Calu3 (cell line): ENCODE results near the gene SLC66A3. TPM values are rescaled to one million over a fixed set of nuclear protein-coding genes. Genes with fewer than 3 reads are reported as not detected.

Experiments used
- BruUV-seq: library from RNA; stranded (reverse); fragments of 400-500 nt; replicated peaks from 2 replicates; lab custom pipeline; 2021; lab: Mats Ljungman, UMichigan
- CTCF ChIA-PET: fragments of 300-600 bp; sonication (Branson Sonifier 250); formaldehyde crosslinking; loops from one replicate; lab custom pipeline; 2022; ENCODE audit warnings: antibody characterized with exemption; lab: Charles Lee
- DNase-seq: peaks from one replicate; pipeline ENCODE4 v3.0.0; 2022
- H3K27ac Mint-ChIP-seq: one replicate; pipeline ENCODE4 v1.8.0; 2022; ENCODE audit warnings: mixed read lengths; ENCODE audit not compliant: unreplicated experiment
- H3K27me3 Mint-ChIP-seq: one replicate; pipeline ENCODE4 v1.8.0; 2022; ENCODE audit warnings: mixed read lengths; ENCODE audit not compliant: unreplicated experiment
- H3K36me3 Mint-ChIP-seq: one replicate; pipeline ENCODE4 v1.8.0; 2022; ENCODE audit warnings: mild to moderate bottlenecking, moderate library complexity, mixed read lengths; ENCODE audit not compliant: insufficient read depth, unreplicated experiment
- H3K4me1 Mint-ChIP-seq: one replicate; pipeline ENCODE4 v1.8.0; 2022; ENCODE audit warnings: mild to moderate bottlenecking, low read depth, mixed read lengths; ENCODE audit not compliant: unreplicated experiment
- H3K4me3 Mint-ChIP-seq: one replicate; pipeline ENCODE4 v1.8.0; 2022; ENCODE audit warnings: mild to moderate bottlenecking, low read depth, moderate library complexity, mixed read lengths; ENCODE audit not compliant: unreplicated experiment
- H3K9me3 Mint-ChIP-seq: one replicate; pipeline ENCODE4 v1.8.0; 2022; ENCODE audit warnings: low read depth, mixed read lengths; ENCODE audit not compliant: unreplicated experiment
- intact Hi-C: fragments of 100-400 bp; cut with micrococcal nuclease; formaldehyde crosslinking; loops from one replicate; pipeline ENCODE4 v1.10.0; 2022; ENCODE audit not compliant: unreplicated experiment
- total RNA-seq: library from RNA; stranded (reverse); gene quantifications from 2 replicates; pipeline ENCODE4 v1.2.3, GENCODE V29; 2022
- TF ChIP-seq, protein P1 (sequence below): fragments of 200-600 bp; IDR thresholded peaks from one replicate; pipeline ENCODE4 v1.8.0; 2022; ENCODE audit warnings: antibody characterized with exemption; ENCODE audit not compliant: unreplicated experiment

The SLC66A3 gene
- total RNA-seq, 1 experiment from 2014 or later = 13.5 TPM

DNA sequence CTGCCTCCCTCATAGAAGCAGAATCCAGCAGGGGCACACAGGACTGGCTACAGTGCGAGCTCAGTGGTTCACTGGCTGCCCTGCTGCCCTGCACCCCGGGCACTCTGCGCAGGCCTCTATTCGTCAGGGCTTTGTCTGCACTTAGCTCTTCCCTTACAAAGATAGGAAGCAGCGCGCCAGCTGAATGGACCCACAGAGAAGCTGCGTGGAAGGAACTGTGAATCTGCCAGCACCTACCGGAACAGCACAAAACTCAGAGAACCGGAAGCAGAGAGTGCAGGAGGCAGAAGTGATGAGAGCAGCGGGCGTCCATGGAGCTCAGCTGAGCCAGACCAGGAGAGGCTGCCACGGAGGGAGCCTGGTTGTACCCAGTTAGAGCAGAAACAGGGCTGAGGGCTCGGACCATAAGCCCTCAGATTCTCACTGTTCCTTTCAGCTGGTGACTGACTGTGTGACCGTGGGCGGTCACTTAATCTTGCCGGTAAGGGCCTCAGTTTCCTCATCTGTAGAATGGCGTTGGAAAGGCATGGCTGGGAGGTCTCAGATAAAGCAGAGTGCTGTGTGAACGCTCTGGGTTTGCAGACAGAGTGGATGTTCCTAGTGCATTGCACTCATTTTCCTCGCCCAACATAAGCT, 23.1 kb upstream of the SLC66A3 start:
- no peak for DNase-seq
- peak overlapping the region; percentile 95 for H3K27ac Mint-ChIP-seq
- CTCF ChIA-PET = interaction anchor here (0.6 to 2.4 kb wide), 26 partner anchors 8 to 621 kb away, joined by 3 to 33 read pairs (median 4); partner anchors contain the start of gene SLC66A3
- BruUV-seq = no TSS peak
- no peaks in the 10 kb centered on the region for H3K9me3 Mint-ChIP-seq
- TF ChIP-seq, protein P1, sequence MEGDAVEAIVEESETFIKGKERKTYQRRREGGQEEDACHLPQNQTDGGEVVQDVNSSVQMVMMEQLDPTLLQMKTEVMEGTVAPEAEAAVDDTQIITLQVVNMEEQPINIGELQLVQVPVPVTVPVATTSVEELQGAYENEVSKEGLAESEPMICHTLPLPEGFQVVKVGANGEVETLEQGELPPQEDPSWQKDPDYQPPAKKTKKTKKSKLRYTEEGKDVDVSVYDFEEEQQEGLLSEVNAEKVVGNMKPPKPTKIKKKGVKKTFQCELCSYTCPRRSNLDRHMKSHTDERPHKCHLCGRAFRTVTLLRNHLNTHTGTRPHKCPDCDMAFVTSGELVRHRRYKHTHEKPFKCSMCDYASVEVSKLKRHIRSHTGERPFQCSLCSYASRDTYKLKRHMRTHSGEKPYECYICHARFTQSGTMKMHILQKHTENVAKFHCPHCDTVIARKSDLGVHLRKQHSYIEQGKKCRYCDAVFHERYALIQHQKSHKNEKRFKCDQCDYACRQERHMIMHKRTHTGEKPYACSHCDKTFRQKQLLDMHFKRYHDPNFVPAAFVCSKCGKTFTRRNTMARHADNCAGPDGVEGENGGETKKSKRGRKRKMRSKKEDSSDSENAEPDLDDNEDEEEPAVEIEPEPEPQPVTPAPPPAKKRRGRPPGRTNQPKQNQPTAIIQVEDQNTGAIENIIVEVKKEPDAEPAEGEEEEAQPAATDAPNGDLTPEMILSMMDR = no peak
- H3K4me3 Mint-ChIP-seq = peak overlapping the region; percentile 82
- peaks cover 48% of the 10 kb centered on the region for H3K27me3 Mint-ChIP-seq
- peaks cover 14% of the 10 kb centered on the region for H3K4me1 Mint-ChIP-seq
- intact Hi-C loops = loop anchor here (1.0 to 2.0 kb wide), 2 partner anchors 280 to 453 kb away; no protein-coding TSS in a partner anchor
- peaks cover 9% of the 10 kb centered on the region for H3K36me3 Mint-ChIP-seq

GRCh38 chr2:11133238-11133935, 21.9 kb upstream of the SLC66A3 start:
- DNase-seq = no peak
- H3K9me3 Mint-ChIP-seq = no peaks in the 10 kb centered on the region
- TF ChIP-seq, protein P1 = no peak
- no TSS peak for BruUV-seq
- peak overlapping the region; percentile 82 for H3K4me3 Mint-ChIP-seq
- intact Hi-C loops = loop anchor here (2.0 kb wide), 1 partner anchor 451 kb away; no protein-coding TSS in a partner anchor
- H3K36me3 Mint-ChIP-seq = peaks cover 9% of the 10 kb centered on the region
- H3K27ac Mint-ChIP-seq = peak overlapping the region; percentile 95
- peaks cover 14% of the 10 kb centered on the region for H3K4me1 Mint-ChIP-seq
- CTCF ChIA-PET = interaction anchor here (0.6 to 2.4 kb wide), 19 partner anchors 9 to 1607 kb away, joined by 3 to 33 read pairs (median 6); partner anchors contain the start of gene SLC66A3
- peaks cover 38% of the 10 kb centered on the region for H3K27me3 Mint-ChIP-seq

GRCh38 chr2:11133936-11134320, 21.3 kb upstream of the SLC66A3 start:
- TF ChIP-seq, protein P1 = no peak
- Mint-ChIP-seq H3K27me3 (peaks cover 34% of the 10 kb centered on the region), H3K36me3 (peaks cover 9% of the 10 kb centered on the region), H3K27ac (no peak overlapping the region), H3K9me3 (no peaks in the 10 kb centered on the region), H3K4me1 (peaks cover 14% of the 10 kb centered on the region), H3K4me3 (no peak overlapping the region)
- no peak for DNase-seq
- intact Hi-C loops = loop anchor here (2.0 kb wide), 1 partner anchor 451 kb away; no protein-coding TSS in a partner anchor
- BruUV-seq = no TSS peak
- CTCF ChIA-PET = interaction anchor here (1.8 to 2.2 kb wide), 2 partner anchors 449 to 450 kb away, joined by 6 to 12 read pairs; no protein-coding TSS in a partner anchor

- intact Hi-C loops = no loop called here
- BruUV-seq = no TSS peak
- Mint-ChIP-seq H3K4me1 (peaks cover 14% of the 10 kb centered on the region), H3K27me3 (peaks cover 34% of the 10 kb centered on the region), H3K9me3 (no peaks in the 10 kb centered on the region), H3K36me3 (peaks cover 9% of the 10 kb centered on the region), H3K4me3 (no peak overlapping the region), H3K27ac (no peak overlapping the region)
- no peak for DNase-seq
- TF ChIP-seq, protein P1 = no peak
- CTCF ChIA-PET = interaction anchor here (2.2 kb wide), 1 partner anchor 450 kb away, joined by 12 read pairs; no protein-coding TSS in a partner anchor
These were observed 20.9 kb upstream of the SLC66A3 start for GRCh38 chr2:11134349-11134748.
